Tibial artery (tissue), 4 donors: ENCODE results near the gene DNMT3A.

Experiments
- DNase-seq, 2 donors: peaks; one replicate each; pipeline ENCODE4 v3.0.0-alpha.2; 2019
- H3K27ac ChIP-seq, 2 donors: fragments of 200-600 bp; sonication (generic) in 1 of 2; 1 replicate in 1 of 2; 2 replicates in 1 of 2; pipeline ENCODE4 v1.5.1; 2018 to 2019; ENCODE audit warnings: mild to moderate bottlenecking in 1 of 2
- H3K27me3 ChIP-seq, 2 donors: fragments of 200-600 bp; sonication (generic) in 1 of 2; one replicate each; pipeline versions ENCODE4 v1.5.1 to v1.6.0; 2016 to 2019
- H3K36me3 ChIP-seq, 3 donors: fragments of 200-600 bp; sonication (generic) in 2 of 3; one replicate each; pipeline ENCODE4 v1.5.1; 2016 to 2019; ENCODE audit warnings: mild to moderate bottlenecking in 2 of 3
- H3K4me1 ChIP-seq, 4 donors: fragments of 200-600 bp; sonication (generic) in 2 of 4; 1 replicate in 3 of 4; 2 replicates in 1 of 4; pipeline ENCODE4 v1.5.1; 2016 to 2019
- H3K4me3 ChIP-seq, 2 donors: fragments of 200-600 bp; sonication (generic) in 1 of 2; 1 replicate in 1 of 2; 2 replicates in 1 of 2; pipeline ENCODE4 v1.5.1; 2018 to 2019; ENCODE audit warnings: mild to moderate bottlenecking in 2 of 2
- H3K9me3 ChIP-seq, 3 donors: fragments of 200-600 bp; sonication (generic) in 1 of 3; one replicate each; pipeline ENCODE4 v1.5.1; 2016 to 2019
- intact Hi-C: fragments of 100-400 bp; cut with DNase I; formaldehyde crosslinking; loops from one replicate; pipeline ENCODE4 v1.15.0; 2023; ENCODE audit warnings: low total_unique reads
- TF ChIP-seq, protein P1 (sequence below), 2 experiments: fragments of 200-600 bp in 1 of 2; fragments of 450-650 bp in 1 of 2; IDR thresholded peaks; one replicate each; pipeline ENCODE4 v1.5.1; 2017 to 2019; ENCODE audit warnings: antibody characterized with exemption in 2 of 2, mild to moderate bottlenecking in 1 of 2, moderate library complexity in 1 of 2

Gene DNMT3A

DNA sequence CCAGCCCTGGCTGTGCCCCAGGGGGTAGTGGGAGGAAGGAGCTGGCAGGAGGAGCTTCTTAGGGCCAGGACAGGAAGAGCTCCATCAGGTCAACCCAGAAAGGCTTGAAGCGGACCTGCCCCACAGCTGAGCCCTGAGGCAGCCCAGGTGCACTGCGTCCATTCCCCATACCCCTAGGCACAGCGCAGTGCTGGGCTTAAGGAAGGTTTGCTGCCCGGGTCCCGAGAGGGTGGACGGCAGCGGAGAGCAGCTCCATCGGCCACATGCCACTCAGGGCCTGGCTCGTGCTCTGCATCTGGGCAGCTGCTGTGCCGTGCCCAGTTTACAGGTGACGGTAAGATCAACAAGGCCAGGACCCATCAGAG, 26.4 kb downstream of the DNMT3A start:
- intact Hi-C loops = no loop called here
- Histone ChIP-seq H3K4me3 (no peak overlapping the region), H3K9me3 (no peaks in the 10 kb centered on the region), H3K27me3 (no peaks in the 10 kb centered on the region), H3K4me1 (peaks cover 6 to 56% (median 36%) of the 10 kb centered on the region in 4 donors), H3K27ac (peak overlapping the region in 1 of 2 donors; percentile 13), H3K36me3 (peaks cover 0 to 26% (median 24%) of the 10 kb centered on the region in 3 donors)
- TF ChIP-seq, protein P1, sequence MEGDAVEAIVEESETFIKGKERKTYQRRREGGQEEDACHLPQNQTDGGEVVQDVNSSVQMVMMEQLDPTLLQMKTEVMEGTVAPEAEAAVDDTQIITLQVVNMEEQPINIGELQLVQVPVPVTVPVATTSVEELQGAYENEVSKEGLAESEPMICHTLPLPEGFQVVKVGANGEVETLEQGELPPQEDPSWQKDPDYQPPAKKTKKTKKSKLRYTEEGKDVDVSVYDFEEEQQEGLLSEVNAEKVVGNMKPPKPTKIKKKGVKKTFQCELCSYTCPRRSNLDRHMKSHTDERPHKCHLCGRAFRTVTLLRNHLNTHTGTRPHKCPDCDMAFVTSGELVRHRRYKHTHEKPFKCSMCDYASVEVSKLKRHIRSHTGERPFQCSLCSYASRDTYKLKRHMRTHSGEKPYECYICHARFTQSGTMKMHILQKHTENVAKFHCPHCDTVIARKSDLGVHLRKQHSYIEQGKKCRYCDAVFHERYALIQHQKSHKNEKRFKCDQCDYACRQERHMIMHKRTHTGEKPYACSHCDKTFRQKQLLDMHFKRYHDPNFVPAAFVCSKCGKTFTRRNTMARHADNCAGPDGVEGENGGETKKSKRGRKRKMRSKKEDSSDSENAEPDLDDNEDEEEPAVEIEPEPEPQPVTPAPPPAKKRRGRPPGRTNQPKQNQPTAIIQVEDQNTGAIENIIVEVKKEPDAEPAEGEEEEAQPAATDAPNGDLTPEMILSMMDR (IDR thresholded peaks at IDR 0.05) = no peak
- no peak for DNase-seq

DNA sequence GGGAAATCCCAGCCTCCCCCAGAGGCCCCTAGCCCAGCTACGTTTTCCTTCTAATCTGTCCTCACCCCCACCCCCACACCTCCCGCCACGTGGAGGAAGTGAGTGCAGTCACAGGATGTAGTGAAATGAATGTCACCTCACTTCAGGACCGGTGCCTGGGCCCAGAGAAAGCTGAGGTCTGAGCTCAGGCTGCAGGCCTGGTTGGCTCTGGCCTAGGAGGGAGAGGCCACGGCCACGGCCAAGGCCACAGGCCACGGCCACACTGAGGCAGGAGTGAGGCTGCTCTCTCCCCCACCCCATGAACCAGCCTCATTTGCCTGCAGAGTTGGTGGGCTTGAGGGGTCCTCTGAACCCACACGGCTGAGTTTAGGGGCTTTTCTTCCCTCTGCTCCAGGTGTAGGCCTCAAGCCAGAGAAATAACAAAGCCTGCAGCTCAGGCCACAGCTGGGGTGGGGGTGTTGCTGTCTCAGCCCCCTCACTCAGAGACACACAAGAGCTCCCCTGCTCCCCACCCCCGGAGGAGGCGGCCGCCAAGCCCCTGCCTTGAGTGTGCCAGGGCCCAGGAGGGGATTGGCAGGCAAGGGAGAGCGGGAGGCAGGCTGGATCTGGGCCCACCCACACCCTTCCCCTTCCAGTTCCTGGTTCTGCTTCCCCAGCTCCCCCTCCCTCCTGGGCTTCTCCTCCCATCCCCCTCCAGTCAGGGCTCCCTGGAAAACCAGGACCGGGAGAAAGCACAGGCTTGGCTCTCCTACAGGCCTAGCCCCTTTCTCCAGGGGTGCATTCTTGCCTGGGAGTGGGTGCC, 27.0 kb downstream of the DNMT3A start:
- DNase-seq = peak; percentile 62 to 71
- no peak overlapping the region for H3K4me3 ChIP-seq

DNA sequence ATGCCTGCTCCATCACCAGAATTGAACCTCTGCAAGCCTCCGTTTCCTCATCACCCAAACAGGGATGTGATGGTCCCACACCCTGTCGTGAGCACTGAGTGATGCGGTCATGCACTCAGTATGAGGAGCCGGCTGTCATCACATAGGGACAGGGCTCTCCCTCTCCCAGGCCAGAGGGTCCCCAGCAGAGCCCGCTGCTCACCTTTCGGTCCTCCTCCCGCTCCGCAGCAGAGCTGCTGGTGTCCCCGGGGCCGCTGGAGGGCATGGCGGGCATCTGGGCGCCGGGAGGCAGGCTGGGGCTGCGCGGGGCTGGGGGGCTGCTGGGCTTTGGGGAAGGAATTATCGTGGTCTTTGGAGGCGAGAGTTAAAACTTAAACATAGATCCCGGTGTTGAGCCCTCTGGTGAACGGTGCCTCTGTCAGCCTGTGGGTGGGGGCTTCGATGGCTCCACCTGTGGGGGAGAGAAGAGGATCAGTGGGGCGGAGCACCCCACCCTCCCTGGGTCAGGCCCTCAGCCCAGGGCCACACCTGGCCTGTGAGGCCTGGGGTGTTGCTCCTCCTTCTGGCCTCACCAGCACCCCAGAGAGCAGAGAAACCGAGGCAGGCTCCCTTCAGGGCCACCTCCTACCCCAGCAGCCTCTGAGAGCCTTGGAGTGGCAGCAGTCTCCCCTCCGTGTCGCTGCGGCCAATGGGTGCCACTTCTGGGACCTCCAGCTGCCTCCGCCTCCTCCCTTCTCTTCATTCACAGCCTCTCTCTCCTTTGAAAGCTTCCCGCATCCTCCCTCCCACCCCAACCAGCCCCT, 27.8 kb downstream of the DNMT3A start:
- no peak for DNase-seq
- no peak overlapping the region for H3K4me3 ChIP-seq
- intact Hi-C loops = no loop called here
- TF ChIP-seq, protein P1 (IDR thresholded peaks at IDR 0.05) = no peak
- no peak overlapping the region for H3K27ac ChIP-seq
- H3K4me1 ChIP-seq = peaks cover 6 to 56% (median 37%) of the 10 kb centered on the region in 4 donors
- H3K36me3 ChIP-seq = peaks cover 0 to 26% (median 24%) of the 10 kb centered on the region in 3 donors
- no peaks in the 10 kb centered on the region for H3K27me3 ChIP-seq
- H3K9me3 ChIP-seq = no peaks in the 10 kb centered on the region

More for the DNA sequence above, 27.0 kb downstream of the DNMT3A start:
- no peaks in the 10 kb centered on the region for H3K27me3 ChIP-seq
- H3K9me3 ChIP-seq = no peaks in the 10 kb centered on the region
- peak overlapping the region; percentile 13 for H3K27ac ChIP-seq
- peaks cover 6 to 56% (median 37%) of the 10 kb centered on the region in 4 donors for H3K4me1 ChIP-seq
- intact Hi-C loops = no loop called here
- peaks cover 0 to 26% (median 24%) of the 10 kb centered on the region in 3 donors for H3K36me3 ChIP-seq
- TF ChIP-seq, protein P1 (IDR thresholded peaks at IDR 0.05) = no peak

DNA sequence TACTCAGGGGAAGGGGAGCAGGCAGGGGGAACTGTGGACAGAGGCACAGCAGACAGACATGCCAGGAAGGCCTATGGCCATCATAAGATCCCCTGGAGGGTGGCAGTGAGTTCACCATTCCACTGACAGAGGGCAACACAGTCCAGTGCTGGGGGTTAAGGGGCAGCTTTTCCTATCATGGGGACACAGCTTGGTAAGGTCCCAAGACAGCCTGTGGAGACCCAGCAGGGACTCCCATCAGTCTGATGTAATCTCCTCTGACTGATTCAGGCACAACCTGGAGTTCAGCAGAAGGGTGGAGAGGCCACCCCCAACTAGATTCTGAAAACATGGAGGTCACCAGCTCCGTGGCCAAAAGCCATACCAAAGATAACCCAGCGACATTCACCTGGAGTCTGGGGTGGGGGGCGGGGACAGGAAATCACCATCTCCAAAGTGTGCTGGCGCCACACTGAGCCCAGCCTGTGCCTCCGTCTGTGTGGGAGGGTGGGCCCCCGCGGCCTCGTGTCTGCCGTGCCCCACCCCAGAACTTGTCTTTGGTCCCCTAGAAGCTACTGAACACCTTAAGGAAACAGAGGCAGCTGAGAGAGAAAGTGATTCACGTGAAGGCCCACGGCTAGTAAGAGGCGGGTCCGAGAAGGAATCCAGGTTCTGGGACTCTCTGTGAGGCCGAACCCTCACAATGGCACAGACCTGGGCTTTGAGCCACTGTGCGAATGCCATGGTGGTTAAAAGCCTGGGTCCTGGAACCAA, 28.6 kb downstream of the DNMT3A start:
- peaks cover 6 to 54% (median 35%) of the 10 kb centered on the region in 4 donors for H3K4me1 ChIP-seq
- peaks cover 0 to 31% (median 24%) of the 10 kb centered on the region in 3 donors for H3K36me3 ChIP-seq
- no peaks in the 10 kb centered on the region for H3K9me3 ChIP-seq
- H3K4me3 ChIP-seq = no peak overlapping the region
- H3K27ac ChIP-seq = no peak overlapping the region
- no peak for DNase-seq
- intact Hi-C loops = no loop called here
- no peaks in the 10 kb centered on the region for H3K27me3 ChIP-seq
- TF ChIP-seq, protein P1 (IDR thresholded peaks at IDR 0.05) = no peak

DNA sequence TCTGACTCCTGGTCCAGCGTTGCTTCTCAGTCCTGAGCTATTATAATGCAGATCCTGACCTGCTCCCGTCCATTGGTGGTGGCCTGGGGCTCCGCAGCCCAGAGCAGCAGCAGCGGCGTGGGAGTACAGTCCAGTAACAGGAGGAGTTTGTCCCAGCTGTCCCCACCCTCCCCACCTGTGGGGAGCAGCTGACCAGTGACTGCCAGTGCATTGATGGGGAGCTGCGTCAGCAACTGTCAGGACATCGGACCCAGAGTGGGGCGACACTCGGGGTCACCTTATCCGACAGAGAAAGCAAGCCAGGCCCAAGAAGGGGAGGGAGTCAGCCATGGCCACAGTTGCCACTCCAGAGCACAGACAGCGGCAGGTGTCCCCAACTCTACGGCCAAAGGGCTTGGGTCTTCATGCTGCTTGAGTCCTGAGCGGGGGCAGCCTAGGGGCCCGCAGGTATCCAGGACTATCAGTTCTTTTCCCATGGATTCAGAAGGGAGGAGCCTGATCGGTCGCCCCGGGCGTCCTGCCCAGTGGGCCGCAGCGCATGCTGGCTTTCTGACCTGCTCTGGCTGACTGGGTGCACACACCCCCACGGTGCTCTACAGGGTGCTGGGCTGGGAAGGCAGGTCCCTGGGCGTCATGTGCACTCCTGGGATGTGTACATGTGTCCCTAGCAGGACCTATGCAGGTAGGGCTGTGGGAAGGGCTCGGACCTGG, 29.7 kb downstream of the DNMT3A start:
- H3K9me3 ChIP-seq = no peaks in the 10 kb centered on the region
- H3K36me3 ChIP-seq = peaks cover 0 to 36% (median 24%) of the 10 kb centered on the region in 3 donors
- intact Hi-C loops = no loop called here
- no peaks in the 10 kb centered on the region for H3K27me3 ChIP-seq
- H3K27ac ChIP-seq = no peak overlapping the region
- H3K4me1 ChIP-seq = peaks cover 6 to 51% (median 30%) of the 10 kb centered on the region in 4 donors
- TF ChIP-seq, protein P1 (IDR thresholded peaks at IDR 0.05) = no peak
- no peak for DNase-seq
- no peak overlapping the region for H3K4me3 ChIP-seq
